Thyroid gland (tissue), 4 donors: ENCODE data around the gene SLCO2A1.

Experiments
- CTCF ChIP-seq, 6 experiments: fragments of 200-600 bp in 3 of 6; fragments of 450-650 bp in 3 of 6; sonication (generic) in 3 of 6; IDR thresholded peaks; one replicate each; pipeline ENCODE4 v1.5.1; 2016 to 2019; ENCODE audit warnings: antibody characterized with exemption in 6 of 6, mild to moderate bottlenecking in 2 of 6, inconsistent platforms in 1 of 6, moderate library complexity in 1 of 6
- POLR2A ChIP-seq, 2 donors: fragments of 450-650 bp; IDR thresholded peaks; one replicate each; pipeline ENCODE4 v1.6.1; 2017; ENCODE audit warnings: antibody characterized with exemption in 2 of 2, mild to moderate bottlenecking in 2 of 2, moderate library complexity in 1 of 2

GRCh38 chr3:133893683-133894352 lies 135.9 kb downstream of the SLCO2A1 start:
- no peak for TF ChIP-seq POLR2A (IDR thresholded peaks at IDR 0.05)
- no peak for TF ChIP-seq CTCF (IDR thresholded peaks at IDR 0.05)
